ENCODE results near the gene AZIN2.
"Not testable (repeated sequence)": the region's sequence is repeated elsewhere in the genome, so short reads cannot be mapped to it uniquely, and the experiment has no call there.

AZIN2 gene

GRCh38 chr1:33133478-33134105, 52.6 kb downstream of the AZIN2 start:
- no peak overlapping the region for H3K4me3 ChIP-seq (ENCODE audit: low read length)
- no peak overlapping the region for H3K9ac ChIP-seq (ENCODE audit: low read length)
- no peak overlapping the region for H3K27ac ChIP-seq (ENCODE audit: low read length)
- H3K36me3 ChIP-seq (ENCODE audit: control insufficient read depth, low read depth, low read length), result no peaks in the 10 kb centered on the region
- no peaks in the 10 kb centered on the region for H3K9me3 ChIP-seq (ENCODE audit: control insufficient read depth, low read depth, low read length)
- H3K4me1 ChIP-seq (ENCODE audit: control insufficient read depth, low read depth, low read length), result peaks cover 4% of the 10 kb centered on the region
- no peaks in the 10 kb centered on the region for H3K27me3 ChIP-seq (ENCODE audit: control insufficient read depth, insufficient read depth, low read length)

- H3K4me1 ChIP-seq (ENCODE audit: control insufficient read depth, low read depth, low read length), result peaks cover 17% of the 10 kb centered on the region
- H3K27me3 ChIP-seq (ENCODE audit: control insufficient read depth, insufficient read depth, low read length); H3K4me3 ChIP-seq (ENCODE audit: low read length); H3K36me3 ChIP-seq (ENCODE audit: control insufficient read depth, low read depth, low read length); H3K27ac ChIP-seq (ENCODE audit: low read length); H3K9ac ChIP-seq (ENCODE audit: low read length); H3K9me3 ChIP-seq (ENCODE audit: control insufficient read depth, low read depth, low read length): not testable (repeated sequence)
These were observed 55.1 kb downstream of the AZIN2 start for GRCh38 chr1:33136041-33136440.

GRCh38 chr1:33137800-33138199, 56.8 kb downstream of the AZIN2 start:
- Histone ChIP-seq H3K9ac (ENCODE audit: low read length) (no peak overlapping the region), H3K9me3 (ENCODE audit: control insufficient read depth, low read depth, low read length) (no peaks in the 10 kb centered on the region), H3K36me3 (ENCODE audit: control insufficient read depth, low read depth, low read length) (no peaks in the 10 kb centered on the region), H3K4me3 (ENCODE audit: low read length) (no peak overlapping the region), H3K27ac (ENCODE audit: low read length) (no peak overlapping the region), H3K4me1 (ENCODE audit: control insufficient read depth, low read depth, low read length) (peaks cover 21% of the 10 kb centered on the region), H3K27me3 (ENCODE audit: control insufficient read depth, insufficient read depth, low read length) (no peaks in the 10 kb centered on the region)

- H3K4me3 ChIP-seq (ENCODE audit: low read length), result no peak overlapping the region
- H3K27ac ChIP-seq (ENCODE audit: low read length), result peak overlapping the region; percentile 33
- peaks cover 21% of the 10 kb centered on the region for H3K4me1 ChIP-seq (ENCODE audit: control insufficient read depth, low read depth, low read length)
- H3K9me3 ChIP-seq (ENCODE audit: control insufficient read depth, low read depth, low read length), result no peaks in the 10 kb centered on the region
- no peak overlapping the region for H3K9ac ChIP-seq (ENCODE audit: low read length)
- no peaks in the 10 kb centered on the region for H3K36me3 ChIP-seq (ENCODE audit: control insufficient read depth, low read depth, low read length)
- no peaks in the 10 kb centered on the region for H3K27me3 ChIP-seq (ENCODE audit: control insufficient read depth, insufficient read depth, low read length)
These were observed 59.5 kb downstream of the AZIN2 start for GRCh38 chr1:33140153-33141149.

GRCh38 chr1:33141216-33141615, 60.3 kb downstream of the AZIN2 start:
- no peaks in the 10 kb centered on the region for H3K36me3 ChIP-seq (ENCODE audit: control insufficient read depth, low read depth, low read length)
- H3K4me1 ChIP-seq (ENCODE audit: control insufficient read depth, low read depth, low read length), result peaks cover 21% of the 10 kb centered on the region
- no peaks in the 10 kb centered on the region for H3K27me3 ChIP-seq (ENCODE audit: control insufficient read depth, insufficient read depth, low read length)
- no peak overlapping the region for H3K4me3 ChIP-seq (ENCODE audit: low read length)
- H3K9me3 ChIP-seq (ENCODE audit: control insufficient read depth, low read depth, low read length), result no peaks in the 10 kb centered on the region
- no peak overlapping the region for H3K9ac ChIP-seq (ENCODE audit: low read length)
- no peak overlapping the region for H3K27ac ChIP-seq (ENCODE audit: low read length)

GRCh38 chr1:33141781-33142180, 60.8 kb downstream of the AZIN2 start:
- H3K4me3 ChIP-seq (ENCODE audit: low read length), result no peak overlapping the region
- H3K9me3 ChIP-seq (ENCODE audit: control insufficient read depth, low read depth, low read length), result no peaks in the 10 kb centered on the region
- H3K36me3 ChIP-seq (ENCODE audit: control insufficient read depth, low read depth, low read length), result no peaks in the 10 kb centered on the region
- H3K4me1 ChIP-seq (ENCODE audit: control insufficient read depth, low read depth, low read length), result peaks cover 21% of the 10 kb centered on the region
- H3K27ac ChIP-seq (ENCODE audit: low read length), result no peak overlapping the region
- H3K9ac ChIP-seq (ENCODE audit: low read length), result no peak overlapping the region
- no peaks in the 10 kb centered on the region for H3K27me3 ChIP-seq (ENCODE audit: control insufficient read depth, insufficient read depth, low read length)

- Histone ChIP-seq H3K4me3 (ENCODE audit: low read length) (no peak overlapping the region), H3K9ac (ENCODE audit: low read length) (no peak overlapping the region), H3K36me3 (ENCODE audit: control insufficient read depth, low read depth, low read length) (no peaks in the 10 kb centered on the region), H3K27me3 (ENCODE audit: control insufficient read depth, insufficient read depth, low read length) (no peaks in the 10 kb centered on the region), H3K27ac (ENCODE audit: low read length) (no peak overlapping the region), H3K9me3 (ENCODE audit: control insufficient read depth, low read depth, low read length) (no peaks in the 10 kb centered on the region), H3K4me1 (ENCODE audit: control insufficient read depth, low read depth, low read length) (peaks cover 21% of the 10 kb centered on the region)
These were observed 61.6 kb downstream of the AZIN2 start for GRCh38 chr1:33142483-33143064.

- Histone ChIP-seq H3K9ac (ENCODE audit: low read length) (no peak overlapping the region), H3K27ac (ENCODE audit: low read length) (no peak overlapping the region), H3K4me3 (ENCODE audit: low read length) (no peak overlapping the region), H3K36me3 (ENCODE audit: control insufficient read depth, low read depth, low read length) (no peaks in the 10 kb centered on the region), H3K4me1 (ENCODE audit: control insufficient read depth, low read depth, low read length) (peaks cover 19% of the 10 kb centered on the region), H3K9me3 (ENCODE audit: control insufficient read depth, low read depth, low read length) (no peaks in the 10 kb centered on the region), H3K27me3 (ENCODE audit: control insufficient read depth, insufficient read depth, low read length) (no peaks in the 10 kb centered on the region)
These were observed 62.2 kb downstream of the AZIN2 start for GRCh38 chr1:33143176-33143575.

GRCh38 chr1:33143698-33144097, 62.7 kb downstream of the AZIN2 start:
- Histone ChIP-seq H3K9ac (ENCODE audit: low read length) (no peak overlapping the region), H3K36me3 (ENCODE audit: control insufficient read depth, low read depth, low read length) (no peaks in the 10 kb centered on the region), H3K4me3 (ENCODE audit: low read length) (no peak overlapping the region), H3K27me3 (ENCODE audit: control insufficient read depth, insufficient read depth, low read length) (no peaks in the 10 kb centered on the region), H3K27ac (ENCODE audit: low read length) (no peak overlapping the region), H3K9me3 (ENCODE audit: control insufficient read depth, low read depth, low read length) (no peaks in the 10 kb centered on the region), H3K4me1 (ENCODE audit: control insufficient read depth, low read depth, low read length) (peaks cover 17% of the 10 kb centered on the region)

GRCh38 chr1:33146003-33146402, 65.0 kb downstream of the AZIN2 start:
- no peak overlapping the region for H3K9ac ChIP-seq (ENCODE audit: low read length)
- no peaks in the 10 kb centered on the region for H3K9me3 ChIP-seq (ENCODE audit: control insufficient read depth, low read depth, low read length)
- H3K36me3 ChIP-seq (ENCODE audit: control insufficient read depth, low read depth, low read length), result no peaks in the 10 kb centered on the region
- peaks cover 8% of the 10 kb centered on the region for H3K4me1 ChIP-seq (ENCODE audit: control insufficient read depth, low read depth, low read length)
- no peak overlapping the region for H3K4me3 ChIP-seq (ENCODE audit: low read length)
- no peak overlapping the region for H3K27ac ChIP-seq (ENCODE audit: low read length)
- no peaks in the 10 kb centered on the region for H3K27me3 ChIP-seq (ENCODE audit: control insufficient read depth, insufficient read depth, low read length)

- H3K4me3 ChIP-seq (ENCODE audit: low read length), result no peak overlapping the region
- H3K27me3 ChIP-seq (ENCODE audit: control insufficient read depth, insufficient read depth, low read length), result no peaks in the 10 kb centered on the region
- no peak overlapping the region for H3K9ac ChIP-seq (ENCODE audit: low read length)
- no peaks in the 10 kb centered on the region for H3K36me3 ChIP-seq (ENCODE audit: control insufficient read depth, low read depth, low read length)
- H3K27ac ChIP-seq (ENCODE audit: low read length), result no peak overlapping the region
- no peaks in the 10 kb centered on the region for H3K9me3 ChIP-seq (ENCODE audit: control insufficient read depth, low read depth, low read length)
- H3K4me1 ChIP-seq (ENCODE audit: control insufficient read depth, low read depth, low read length), result peaks cover 17% of the 10 kb centered on the region
These were observed 66.5 kb downstream of the AZIN2 start for GRCh38 chr1:33147275-33147996.
